IMR-90 (cell line): ENCODE results near the gene SNX27. TPM values are rescaled to one million over a fixed set of nuclear protein-coding genes. Genes with fewer than 3 reads are reported as not detected.

ENCODE experiments used
- ATAC-seq: fragments of 200-7000 bp; cut with Tn5 transposase; 2 replicates; pipeline ENCODE4 v1.9.1; 2020; ENCODE audit warnings: low read depth, mild to moderate bottlenecking, moderate library complexity
- BruUV-seq: library from RNA; stranded (reverse); fragments of 400-500 nt; replicated peaks from 2 replicates; lab custom pipeline; 2021; lab: Mats Ljungman, UMichigan
- CTCF ChIA-PET: fragments of 300-600 bp; formaldehyde crosslinking; extraction: SDS; loops from one replicate; lab custom pipeline; 2021; ENCODE audit warnings: antibody characterized with exemption; lab: Yijun Ruan, JAX
- POLR2A ChIA-PET: fragments of 300-600 bp; sonication (Branson Sonifier 250); formaldehyde crosslinking; loops from one replicate; lab custom pipeline; 2022; ENCODE audit warnings: antibody characterized with exemption; ENCODE audit not compliant: unreplicated experiment; lab: Charles Lee
- DNase-seq: peaks from one replicate; pipeline ENCODE4 v3.0.0; 2013
- H2AFZ ChIP-seq: replicated peaks from 2 replicates; pipeline ENCODE3; 2013; ENCODE audit warnings: low read length, mild to moderate bottlenecking; ENCODE audit not compliant: poor library complexity
- H2AK5ac ChIP-seq: 2 replicates; pipeline ENCODE4 v1.6.1; 2013; ENCODE audit warnings: low read depth, low read length, inconsistent platforms
- H2AK9ac ChIP-seq: replicated peaks from 2 replicates; pipeline ENCODE3; 2013; ENCODE audit warnings: mild to moderate bottlenecking, low read depth, low read length, moderate library complexity; ENCODE audit not compliant: poor library complexity
- H2BK120ac ChIP-seq: 2 replicates; pipeline ENCODE4 v1.6.1; 2013; ENCODE audit warnings: low read depth, low read length, inconsistent platforms
- H2BK15ac ChIP-seq: 3 replicates; pipeline ENCODE4 v1.6.1; 2013; ENCODE audit warnings: low read depth, low read length, inconsistent platforms
- H2BK20ac ChIP-seq: 2 replicates; pipeline ENCODE4 v1.6.1; 2013; ENCODE audit warnings: low read depth, mild to moderate bottlenecking, inconsistent platforms, low read length, moderate library complexity
- H2BK5ac ChIP-seq: 2 replicates; pipeline ENCODE4 v1.6.1; 2013; ENCODE audit warnings: mild to moderate bottlenecking, low read depth, low read length, inconsistent platforms; ENCODE audit not compliant: poor library complexity, severe bottlenecking
- H3K14ac ChIP-seq: replicated peaks from 2 replicates; pipeline ENCODE4 v1.6.1; 2013; ENCODE audit warnings: low read depth, low read length, inconsistent platforms
- H3K18ac ChIP-seq: 2 replicates; pipeline ENCODE4 v1.6.1; 2013; ENCODE audit warnings: low read depth, low read length, control low read depth
- H3K23ac ChIP-seq: 2 replicates; pipeline ENCODE4 v1.6.1; 2013; ENCODE audit warnings: low read depth, low read length, inconsistent platforms
- H3K27ac ChIP-seq: 2 replicates; pipeline ENCODE4 v1.5.1; 2013; ENCODE audit warnings: mild to moderate bottlenecking, control low read depth, low read length; ENCODE audit not compliant: insufficient read depth
- H3K27me3 ChIP-seq: 2 replicates; pipeline ENCODE4 v1.6.1; 2013; ENCODE audit warnings: low read length; ENCODE audit not compliant: control insufficient read depth, insufficient read depth
- H3K36me3 ChIP-seq: 2 replicates; pipeline ENCODE4 v1.6.1; 2013; ENCODE audit warnings: low read length, mixed read lengths; ENCODE audit not compliant: control insufficient read depth, insufficient read depth
- H3K4ac ChIP-seq: 2 replicates; pipeline ENCODE4 v1.6.1; 2013; ENCODE audit warnings: low read depth, low read length, inconsistent platforms
- H3K4me1 ChIP-seq: 2 replicates; pipeline ENCODE4 v1.6.1; 2013; ENCODE audit warnings: low read length, mixed read lengths; ENCODE audit not compliant: control insufficient read depth, insufficient read depth
- H3K4me2 ChIP-seq: 2 replicates; pipeline ENCODE4 v1.6.1; 2013; ENCODE audit warnings: low read depth, mild to moderate bottlenecking, control low read depth, low read length, moderate library complexity
- H3K4me3 ChIP-seq: 2 replicates; pipeline ENCODE4 v1.5.1; 2013; ENCODE audit warnings: low read depth, mild to moderate bottlenecking, control low read depth, low read length, moderate library complexity; ENCODE audit not compliant: insufficient read depth
- H3K56ac ChIP-seq: 2 replicates; pipeline ENCODE4 v1.6.1; 2013; ENCODE audit warnings: low read length, inconsistent platforms; ENCODE audit not compliant: insufficient read depth; ENCODE audit errors: extremely low read depth
- H3K79me1 ChIP-seq, 2 experiments: 2 replicates each; pipeline ENCODE4 v1.6.1; 2013; ENCODE audit warnings: low read length in 2 of 2, inconsistent platforms in 1 of 2, low read depth in 1 of 2
- H3K9ac ChIP-seq: 2 replicates; pipeline ENCODE4 v1.6.1; 2013; ENCODE audit warnings: low read depth, low read length, control low read depth
- H3K9me1 ChIP-seq: 2 replicates; pipeline ENCODE4 v1.6.1; 2013; ENCODE audit warnings: low read length, inconsistent platforms; ENCODE audit not compliant: insufficient read depth
- H3K9me3 ChIP-seq: 2 replicates; pipeline ENCODE4 v1.6.1; 2013; ENCODE audit warnings: low read length; ENCODE audit not compliant: control insufficient read depth, insufficient read depth
- H4K20me1 ChIP-seq: 2 replicates; pipeline ENCODE4 v1.6.1; 2013; ENCODE audit warnings: low read length, inconsistent platforms; ENCODE audit not compliant: insufficient read depth
- H4K5ac ChIP-seq: 2 replicates; pipeline ENCODE4 v1.6.1; 2013; ENCODE audit warnings: mild to moderate bottlenecking, low read depth, low read length, control low read depth
- H4K8ac ChIP-seq, 2 experiments: 2 replicates each; pipeline ENCODE4 v1.6.1; 2013; ENCODE audit warnings: low read depth in 2 of 2, low read length in 2 of 2, control low read depth in 1 of 2, inconsistent platforms in 1 of 2
- H4K91ac ChIP-seq: 2 replicates; pipeline ENCODE4 v1.6.1; 2013; ENCODE audit warnings: low read depth, low read length, inconsistent platforms; ENCODE audit not compliant: insufficient read depth
- CEBPB ChIP-seq: IDR thresholded peaks from 2 replicates; pipeline ENCODE4 v1.6.1; 2012; ENCODE audit warnings: low read depth, low read length, improper control_type of control experiment
- WGBS, 2 experiments: methylation state at CpG; one replicate each; pipeline versions ENCODE4 v1.1.5 to v1.1.7; 2013; ENCODE audit warnings: missing lambda C conversion rate in 2 of 2; ENCODE audit not compliant: insufficient read length in 1 of 2; ENCODE audit errors: extremely low coverage in 2 of 2; 5-methylcytosine and 5-hydroxymethylcytosine counted together
- dilution Hi-C: fragments of 300-500 bp; cut with HindIII; formaldehyde crosslinking; loops from one replicate; pipeline ENCODE4 v1.14.3; 2018; ENCODE audit warnings: low sequenced_read_pairs; ENCODE audit not compliant: unreplicated experiment
- in situ Hi-C: fragments of 300-500 bp; cut with MboI; formaldehyde crosslinking; loops from 3 replicates; pipeline ENCODE4 v1.14.3; 2019; ENCODE audit warnings: low sequenced_read_pairs, inconsistent platforms, mixed read lengths
- intact Hi-C: fragments of 100-400 bp; cut with micrococcal nuclease; formaldehyde crosslinking; loops from 2 replicates; pipeline ENCODE4 v1.10.0; 2022
- polyA plus RNA-seq, 3 experiments: library from polyadenylated mRNA; depleted of rRNA; stranded (reverse); fragments of >200 nt; gene quantifications; 2 replicates each; pipeline ENCODE4 v1.2.3, GENCODE V29; 2012; ENCODE audit warnings: low replicate concordance in 1 of 3
- total RNA-seq: library from RNA; depleted of rRNA; stranded (reverse); fragments of >200 nt; gene quantifications from 2 replicates; pipeline ENCODE4 v1.2.3, GENCODE V29; 2012
- TF ChIP-seq, protein P1 (sequence below): conservative IDR thresholded peaks from 2 replicates; pipeline ENCODE4 v1.5.1; 2012; ENCODE audit warnings: mild to moderate bottlenecking, low read depth, low read length, improper control_type of control experiment

The SNX27 gene
- total and polyA plus RNA-seq, 2 of the 4 experiments (the other 2 are of a cell fraction) = 12.3 to 25.6 TPM

GRCh38 chr1:151620286-151620685, 8.4 kb downstream of the SNX27 start:
- Histone ChIP-seq H4K5ac (no peak overlapping the region), H3K4me1 (peaks cover 12% of the 10 kb centered on the region), H3K9ac (no peak overlapping the region), H3K36me3 (no peaks in the 10 kb centered on the region), H3K27me3 (no peaks in the 10 kb centered on the region), H2BK15ac (no peak overlapping the region), H4K20me1 (peaks cover 12% of the 10 kb centered on the region), H2BK120ac (no peak overlapping the region), H3K23ac (no peak overlapping the region), H3K9me3 (no peaks in the 10 kb centered on the region), H3K18ac (no peak overlapping the region), H2AK9ac (no peak overlapping the region), H3K4me3 (no peak overlapping the region), H3K27ac (peak overlapping the region; percentile 43; the same call in 1 of the 2 replicates), H2BK20ac (no peak overlapping the region), H4K91ac (no peak overlapping the region), H3K9me1 (0 out of 2 replicates have a peak, but pooled peaks cover 5% of the 10 kb centered on the region), H3K56ac (no peak overlapping the region), H2AK5ac (no peak overlapping the region), H4K8ac (no peak overlapping the region), H3K14ac (no peak overlapping the region), H2AFZ (no peak overlapping the region), H3K4ac (no peak overlapping the region), H3K4me2 (peak overlapping the region; percentile 87), H3K79me1 (peaks cover 17 to 77% of the 10 kb centered on the region in 2 experiments; a peak in 3 of 4 replicates), H2BK5ac (no peak overlapping the region)
- ChIA-PET CTCF (interaction anchor here (0.6 to 1.5 kb wide), 5 partner anchors 10 to 1225 kb away, joined by 3 to 7 read pairs (median 3); no protein-coding TSS in a partner anchor), POLR2A (no interaction called here)
- dilution Hi-C loops (no loop called here), in situ Hi-C loops (no loop called here), intact Hi-C loops (loop anchor here (5.0 kb wide), 1 partner anchor 42 kb away; no protein-coding TSS in a partner anchor)
- no CpG with 5 or more reads among the region's 2 CpGs for WGBS, 2 experiments
- DNase-seq (peak; percentile 74), ATAC-seq (peak; percentile 77)
- no TSS peak for BruUV-seq
- TF ChIP-seq, protein P1, sequence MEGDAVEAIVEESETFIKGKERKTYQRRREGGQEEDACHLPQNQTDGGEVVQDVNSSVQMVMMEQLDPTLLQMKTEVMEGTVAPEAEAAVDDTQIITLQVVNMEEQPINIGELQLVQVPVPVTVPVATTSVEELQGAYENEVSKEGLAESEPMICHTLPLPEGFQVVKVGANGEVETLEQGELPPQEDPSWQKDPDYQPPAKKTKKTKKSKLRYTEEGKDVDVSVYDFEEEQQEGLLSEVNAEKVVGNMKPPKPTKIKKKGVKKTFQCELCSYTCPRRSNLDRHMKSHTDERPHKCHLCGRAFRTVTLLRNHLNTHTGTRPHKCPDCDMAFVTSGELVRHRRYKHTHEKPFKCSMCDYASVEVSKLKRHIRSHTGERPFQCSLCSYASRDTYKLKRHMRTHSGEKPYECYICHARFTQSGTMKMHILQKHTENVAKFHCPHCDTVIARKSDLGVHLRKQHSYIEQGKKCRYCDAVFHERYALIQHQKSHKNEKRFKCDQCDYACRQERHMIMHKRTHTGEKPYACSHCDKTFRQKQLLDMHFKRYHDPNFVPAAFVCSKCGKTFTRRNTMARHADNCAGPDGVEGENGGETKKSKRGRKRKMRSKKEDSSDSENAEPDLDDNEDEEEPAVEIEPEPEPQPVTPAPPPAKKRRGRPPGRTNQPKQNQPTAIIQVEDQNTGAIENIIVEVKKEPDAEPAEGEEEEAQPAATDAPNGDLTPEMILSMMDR = no peak
- TF ChIP-seq CEBPB = peak; percentile 81
